NCI-H226 (cell line): ENCODE measurements around the gene RAI1.

Experiments
- DNase-seq: peaks from one replicate; pipeline ENCODE4 v3.0.0-alpha.2; 2015

RAI1 gene

GRCh38 chr17:17788967-17789366 lies 107.7 kb downstream of the RAI1 start:
- no peak for DNase-seq

GRCh38 chr17:17789410-17789809 lies 108.2 kb downstream of the RAI1 start:
- DNase-seq: no peak

- DNase-seq: no peak
These were observed 108.8 kb downstream of the RAI1 start for GRCh38 chr17:17789828-17790636.

DNA sequence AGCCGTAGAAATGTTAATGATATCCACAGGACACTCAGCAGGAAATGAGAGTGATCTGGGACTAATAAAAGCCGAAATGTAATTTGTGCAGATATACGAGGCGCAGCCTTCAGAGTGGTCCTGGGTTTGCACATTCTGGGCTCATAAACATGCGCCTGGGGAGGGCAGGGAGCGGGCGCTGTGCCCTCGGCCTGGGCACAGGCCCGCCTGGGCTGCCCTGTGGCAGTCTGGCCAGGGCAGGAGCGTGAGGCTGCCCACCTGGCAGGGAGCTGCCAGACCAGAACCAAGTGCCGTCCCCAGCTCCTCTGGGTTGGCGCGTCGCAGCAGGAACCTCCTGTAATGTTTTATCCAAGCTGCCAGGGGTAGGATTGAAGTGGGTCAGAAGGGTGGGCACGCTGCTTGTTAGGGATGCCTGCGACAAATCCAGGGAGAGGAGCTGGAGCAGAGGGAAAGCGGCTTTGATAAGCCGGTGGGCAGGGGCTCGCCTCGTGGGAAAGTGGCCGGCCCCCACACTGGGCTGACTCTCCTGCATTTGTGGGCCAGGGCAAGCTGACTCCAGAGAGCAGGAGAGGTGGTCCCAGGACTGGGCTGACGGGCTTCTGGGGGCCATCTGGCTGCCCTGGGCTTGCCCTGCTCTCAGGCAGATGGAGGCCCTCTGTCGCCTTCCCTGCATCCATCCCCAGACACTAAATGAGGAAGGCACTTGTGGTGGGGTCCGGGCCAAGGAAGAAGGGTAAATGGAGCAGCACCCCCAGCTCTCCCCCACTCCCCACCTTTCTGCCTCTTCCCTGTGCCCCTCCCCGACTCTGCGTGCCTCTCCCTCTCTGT lies 109.6 kb downstream of the RAI1 start:
- no peak for DNase-seq

DNA sequence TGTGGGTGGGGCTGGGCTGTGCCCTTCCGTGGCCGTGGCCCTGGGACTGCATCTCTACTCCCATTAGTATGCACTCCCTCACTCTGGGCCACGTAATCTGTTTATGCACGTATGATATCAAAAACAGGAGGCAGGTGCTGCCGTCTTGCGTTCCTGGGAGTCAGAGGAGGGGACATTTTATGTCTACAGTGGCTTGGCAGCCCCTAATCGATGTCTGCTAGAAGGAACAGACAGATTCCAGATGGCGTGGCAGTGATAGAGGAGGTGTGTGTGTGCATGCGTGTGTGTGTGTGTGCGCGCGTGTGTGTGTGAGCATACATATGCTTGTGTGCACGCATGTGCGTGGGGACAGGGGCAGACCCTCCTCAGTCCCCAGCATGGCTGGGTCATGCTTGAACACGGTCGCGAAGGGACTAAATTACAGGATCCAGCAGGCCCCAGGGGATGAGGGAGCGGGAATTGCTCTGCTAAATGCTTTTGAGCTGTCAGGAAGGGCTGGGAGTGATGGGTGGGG lies 110.8 kb downstream of the RAI1 start:
- no peak for DNase-seq

- DNase-seq: peak; percentile 93
These were observed 111.5 kb downstream of the RAI1 start for GRCh38 chr17:17792551-17793377.

DNA sequence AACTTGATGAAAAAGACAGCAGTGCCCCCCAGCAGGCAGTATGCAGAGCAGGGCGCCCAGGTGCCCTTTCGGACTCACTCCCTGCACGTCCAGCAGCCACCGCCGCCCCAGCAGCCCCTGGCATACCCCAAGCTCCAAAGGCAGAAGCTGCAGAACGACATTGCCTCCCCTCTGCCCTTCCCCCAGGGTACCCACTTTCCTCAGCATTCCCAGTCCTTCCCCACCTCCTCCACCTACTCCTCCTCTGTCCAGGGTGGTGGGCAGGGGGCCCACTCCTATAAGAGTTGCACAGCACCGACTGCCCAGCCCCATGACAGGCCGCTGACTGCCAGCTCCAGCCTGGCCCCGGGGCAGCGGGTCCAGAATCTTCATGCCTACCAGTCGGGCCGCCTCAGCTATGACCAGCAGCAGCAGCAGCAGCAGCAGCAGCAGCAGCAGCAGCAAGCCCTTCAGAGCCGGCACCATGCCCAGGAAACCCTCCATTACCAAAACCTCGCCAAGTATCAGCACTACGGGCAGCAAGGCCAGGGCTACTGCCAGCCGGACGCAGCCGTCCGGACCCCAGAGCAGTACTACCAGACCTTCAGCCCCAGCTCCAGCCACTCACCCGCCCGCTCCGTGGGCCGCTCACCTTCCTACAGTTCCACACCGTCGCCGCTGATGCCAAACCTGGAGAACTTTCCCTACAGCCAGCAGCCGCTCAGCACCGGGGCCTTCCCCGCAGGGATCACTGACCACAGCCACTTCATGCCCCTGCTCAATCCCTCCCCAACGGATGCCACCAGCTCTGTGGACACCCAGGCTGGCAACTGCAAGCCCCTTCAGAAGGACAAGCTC lies 112.3 kb downstream of the RAI1 start:
- no peak for DNase-seq

GRCh38 chr17:17794382-17794781 lies 113.1 kb downstream of the RAI1 start:
- DNase-seq: no peak

GRCh38 chr17:17795296-17795695 lies 114.0 kb downstream of the RAI1 start:
- no peak for DNase-seq

DNA sequence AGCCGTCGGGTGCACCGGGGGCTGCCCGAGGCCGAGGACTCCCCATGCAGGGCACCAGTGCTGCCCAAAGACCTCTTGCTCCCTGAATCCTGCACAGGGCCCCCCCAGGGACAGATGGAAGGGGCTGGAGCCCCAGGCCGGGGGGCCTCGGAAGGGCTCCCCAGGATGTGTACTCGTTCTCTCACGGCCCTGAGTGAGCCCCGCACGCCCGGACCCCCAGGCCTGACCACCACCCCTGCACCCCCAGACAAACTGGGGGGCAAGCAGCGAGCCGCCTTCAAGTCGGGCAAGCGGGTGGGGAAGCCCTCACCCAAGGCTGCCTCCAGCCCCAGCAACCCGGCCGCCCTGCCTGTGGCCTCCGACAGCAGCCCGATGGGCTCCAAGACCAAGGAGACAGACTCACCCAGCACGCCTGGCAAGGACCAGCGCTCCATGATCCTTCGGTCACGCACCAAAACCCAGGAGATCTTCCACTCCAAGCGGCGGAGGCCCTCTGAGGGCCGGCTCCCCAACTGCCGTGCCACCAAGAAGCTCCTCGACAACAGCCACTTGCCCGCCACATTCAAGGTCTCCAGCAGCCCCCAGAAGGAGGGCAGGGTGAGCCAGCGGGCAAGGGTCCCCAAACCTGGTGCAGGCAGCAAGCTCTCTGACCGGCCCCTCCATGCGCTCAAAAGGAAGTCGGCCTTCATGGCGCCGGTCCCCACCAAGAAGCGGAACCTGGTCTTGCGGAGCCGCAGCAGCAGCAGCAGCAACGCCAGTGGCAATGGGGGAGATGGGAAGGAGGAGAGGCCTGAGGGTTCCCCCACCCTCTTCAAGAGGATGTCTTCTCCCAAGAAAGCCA lies 114.9 kb downstream of the RAI1 start:
- DNase-seq: no peak

GRCh38 chr17:17796787-17797061 lies 115.5 kb downstream of the RAI1 start:
- no peak for DNase-seq

GRCh38 chr17:17797119-17797809 lies 116.0 kb downstream of the RAI1 start:
- no peak for DNase-seq

GRCh38 chr17:17798010-17798556 lies 116.8 kb downstream of the RAI1 start:
- no peak for DNase-seq

DNA sequence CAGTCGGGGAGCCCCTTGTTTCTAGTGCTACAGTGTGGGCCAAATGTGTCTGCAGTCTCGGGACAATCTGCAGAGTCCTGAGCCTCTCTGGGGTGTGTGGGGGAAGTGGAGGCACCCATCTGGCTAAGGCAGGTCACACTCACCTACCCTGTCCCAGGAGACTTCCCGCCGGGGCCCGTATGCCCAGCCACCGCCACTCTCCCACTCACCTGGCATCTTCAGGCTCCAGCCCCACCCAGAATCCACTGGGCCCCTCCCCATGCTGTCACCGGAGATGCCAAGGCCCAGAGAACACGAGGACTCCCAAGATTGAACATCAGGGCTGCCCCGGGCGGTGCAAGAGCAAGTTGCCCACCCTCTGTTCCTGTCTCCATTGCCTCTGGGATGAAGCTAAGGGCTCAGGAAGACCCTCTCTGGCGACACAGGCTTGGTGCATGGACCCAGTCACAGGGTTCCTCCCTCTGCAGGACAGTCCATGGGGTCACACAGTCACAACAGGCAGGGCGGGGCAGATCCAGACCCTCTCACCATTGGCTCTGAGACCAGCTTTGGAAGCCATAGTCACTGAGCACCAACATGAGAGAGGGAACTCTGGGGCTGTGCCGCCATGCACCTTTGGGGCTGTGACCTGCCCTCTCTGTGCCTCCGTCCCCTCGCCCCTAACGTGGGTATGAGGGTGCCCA lies 117.5 kb downstream of the RAI1 start:
- DNase-seq: no peak

DNA sequence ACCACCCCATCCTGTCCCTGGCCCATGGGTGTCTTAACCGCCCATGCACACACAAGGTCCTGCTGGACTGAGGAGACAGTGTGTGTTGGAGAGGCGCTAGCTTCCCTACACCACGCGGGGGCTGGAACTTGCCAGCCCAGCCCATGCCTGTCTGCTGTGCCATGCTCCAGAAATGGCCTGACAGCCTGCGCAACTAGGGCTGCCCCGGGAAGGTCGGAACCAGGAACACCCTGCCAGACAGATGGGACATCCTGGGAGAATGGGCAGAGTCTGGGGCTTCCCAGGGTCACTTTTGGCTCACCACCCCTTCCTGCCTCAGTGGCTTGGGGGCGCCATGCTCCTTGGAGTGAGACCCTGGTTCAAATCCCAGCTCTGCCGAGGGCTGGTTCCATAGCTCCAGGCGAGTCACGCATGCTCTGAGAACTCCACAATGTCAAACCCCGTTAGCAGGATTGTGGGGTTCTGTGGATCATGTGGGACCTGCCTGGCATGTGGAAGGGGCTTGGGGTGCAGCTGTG lies 119.3 kb downstream of the RAI1 start:
- no peak for DNase-seq

GRCh38 chr17:17801800-17802481 lies 120.7 kb downstream of the RAI1 start:
- DNase-seq: no peak

- no peak for DNase-seq
These were observed 122.7 kb downstream of the RAI1 start for GRCh38 chr17:17804007-17804406.

DNA sequence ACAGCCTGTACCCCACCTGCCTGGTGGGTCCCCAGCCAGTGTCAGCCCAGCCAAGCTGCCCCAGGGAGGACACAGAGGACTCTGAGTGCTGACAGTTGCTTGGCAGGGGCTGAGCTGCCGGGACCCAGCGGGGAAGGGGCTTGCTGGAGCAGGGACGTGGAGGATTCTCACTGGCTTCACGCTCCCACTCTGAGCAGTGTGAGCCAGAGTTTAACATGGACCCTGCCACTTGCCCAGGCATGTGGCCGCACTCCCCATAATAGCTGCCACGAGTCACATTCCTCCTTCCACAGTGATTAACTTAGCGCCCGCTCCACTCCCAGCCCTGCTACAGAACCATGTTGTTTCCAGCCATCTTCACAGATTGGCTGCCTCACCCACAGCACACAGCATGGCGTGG lies 124.3 kb downstream of the RAI1 start:
- no peak for DNase-seq

- DNase-seq: no peak
These were observed 124.8 kb downstream of the RAI1 start for GRCh38 chr17:17806035-17806434.
